ENCODE data around the gene SHANK3.

- no peak for TF ChIP-seq CTCF (IDR thresholded peaks at IDR 0.05)
- no peak for TF ChIP-seq POLR2A (IDR thresholded peaks at IDR 0.05)
These were observed 27.2 kb downstream of the SHANK3 start for GRCh38 chr22:50699756-50700386.
